Panc1 (cell line): Measurements from ENCODE around the gene CHMP4A. TPM values are rescaled to one million over a fixed set of nuclear protein-coding genes. Genes with fewer than 3 reads are reported as not detected.

Experiments used
- ATAC-seq: fragments of 200-7000 bp; cut with Tn5 transposase; 2 replicates; pipeline ENCODE4 v1.9.1; 2020; ENCODE audit warnings: mild to moderate bottlenecking, moderate library complexity
- BruUV-seq: library from RNA; stranded (reverse); fragments of 400-500 nt; replicated peaks from 2 replicates; lab custom pipeline; 2021; lab: Mats Ljungman, UMichigan
- CTCF ChIA-PET: fragments of 300-600 bp; sonication (Branson Sonifier 250); formaldehyde crosslinking; loops from one replicate; lab custom pipeline; 2022; ENCODE audit warnings: antibody characterized with exemption; lab: Charles Lee
- POLR2A ChIA-PET: fragments of 300-600 bp; sonication (Branson Sonifier 250); formaldehyde crosslinking; loops from one replicate; lab custom pipeline; 2022; ENCODE audit warnings: antibody characterized with exemption; lab: Charles Lee
- DNase-seq: peaks from one replicate; pipeline ENCODE4 v3.0.0-alpha.2; 2010; ENCODE audit warnings: low read depth, low spot score
- H3K27ac ChIP-seq: 2 replicates; pipeline ENCODE4 v1.5.1; 2011; ENCODE audit warnings: mild to moderate bottlenecking, low read length, inconsistent platforms
- H3K27me3 ChIP-seq: fragments of 200-500 bp; sonication (Bioruptor generic); 2 replicates; pipeline ENCODE4 v1.6.0; 2014; ENCODE audit warnings: low read length, inconsistent platforms; ENCODE audit not compliant: control insufficient read depth, insufficient read depth
- H3K36me3 ChIP-seq: fragments of 200-500 bp; sonication (Bioruptor generic); 2 replicates; pipeline ENCODE4 v1.5.1; 2014; ENCODE audit warnings: inconsistent platforms, mild to moderate bottlenecking, low read length, moderate library complexity; ENCODE audit not compliant: control insufficient read depth, insufficient read depth
- H3K4me1 ChIP-seq: 2 replicates; pipeline ENCODE4 v1.5.1; 2011; ENCODE audit warnings: inconsistent platforms, mild to moderate bottlenecking, low read length, moderate library complexity; ENCODE audit not compliant: control insufficient read depth, insufficient read depth
- H3K4me3 ChIP-seq, 2 experiments: 2 replicates each; pipeline ENCODE4 v1.5.1; 2011 to 2012; ENCODE audit warnings: low read depth in 2 of 2, low read length in 2 of 2, mild to moderate bottlenecking in 2 of 2, inconsistent platforms in 1 of 2, moderate library complexity in 1 of 2
- H3K9me3 ChIP-seq: fragments of 200-500 bp; sonication (Bioruptor generic); 2 replicates; pipeline ENCODE4 v1.5.1; 2014; ENCODE audit warnings: low read depth, mild to moderate bottlenecking, inconsistent platforms, low read length, moderate library complexity; ENCODE audit not compliant: control insufficient read depth, insufficient read depth
- POLR2AphosphoS5 ChIP-seq: IDR thresholded peaks from 2 replicates; pipeline ENCODE4 v1.6.1; 2012; ENCODE audit warnings: mild to moderate bottlenecking, low read depth, low read length, moderate library complexity
- SIN3A ChIP-seq: IDR thresholded peaks from 2 replicates; pipeline ENCODE4 v1.6.1; 2012; ENCODE audit warnings: low read depth, mild to moderate bottlenecking, low read length, moderate library complexity, borderline replicate concordance; ENCODE audit not compliant: insufficient read depth
- TCF7L2 ChIP-seq: IDR thresholded peaks from 2 replicates; pipeline ENCODE4 v1.6.1; 2011; ENCODE audit warnings: mild to moderate bottlenecking, low read depth, low read length, inconsistent platforms
- in situ Hi-C: cut with HindIII; loops from 2 replicates; pipeline ENCODE4 v1.10.0; 2016; ENCODE audit warnings: low sequenced_read_pairs, low pct_unique_long_range_greater_than_20kb
- intact Hi-C: fragments of 100-400 bp; cut with micrococcal nuclease; formaldehyde crosslinking; loops from one replicate; pipeline ENCODE4 v1.10.0; 2022; ENCODE audit not compliant: unreplicated experiment
- total RNA-seq: library from RNA; stranded (reverse); gene quantifications from one replicate; pipeline ENCODE4 v1.2.1, GENCODE V29; 2021; ENCODE audit not compliant: unreplicated experiment
- TF ChIP-seq, protein P1 (sequence below), 2 experiments: IDR thresholded peaks; 2 replicates each; pipeline ENCODE4 v1.6.1; 2011 to 2012; ENCODE audit warnings: low read depth in 2 of 2, control low read depth in 1 of 2, low read length in 1 of 2, mild to moderate bottlenecking in 1 of 2, moderate library complexity in 1 of 2; ENCODE audit not compliant: insufficient read depth in 1 of 2
- TF ChIP-seq, protein P2 (sequence below): fragments of 450-650 bp; IDR thresholded peaks from 2 replicates; pipeline ENCODE4 v1.5.1; 2017; ENCODE audit warnings: mild to moderate bottlenecking

The CHMP4A gene
- total RNA-seq, 1 experiment from 2014 or later = 42.4 TPM

DNA sequence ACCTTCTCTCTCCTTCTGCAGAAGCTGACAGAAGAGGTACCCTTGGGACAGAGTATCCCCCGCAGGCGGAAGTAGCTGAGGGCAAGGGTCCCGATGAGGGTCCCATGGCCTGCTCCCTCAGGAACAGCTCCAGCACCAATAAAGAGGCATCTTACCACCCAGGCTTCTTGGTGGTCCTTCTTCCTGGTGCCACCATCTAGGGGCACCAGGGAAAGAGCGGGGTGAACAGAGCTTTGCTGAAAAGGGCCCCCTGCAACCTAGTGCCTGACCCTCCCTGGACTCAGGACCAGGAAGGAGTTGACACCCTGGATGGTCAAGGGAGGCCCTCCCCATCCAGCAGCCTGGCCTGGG lies 52.8 kb downstream of the CHMP4A start:
- POLR2A ChIA-PET = no interaction called here
- CTCF ChIA-PET = interaction anchor here (1.1 to 1.2 kb wide), 2 partner anchors 25 to 102 kb away, joined by 3 to 5 read pairs; partner anchors contain the start of gene PSME1
- intact Hi-C loops = no loop called here
- Histone ChIP-seq H3K27me3 (no peaks in the 10 kb centered on the region), H3K4me3 (no peak overlapping the region), H3K9me3 (no peaks in the 10 kb centered on the region), H3K27ac (no peak overlapping the region), H3K4me1 (peaks cover 4% of the 10 kb centered on the region), H3K36me3 (no peaks in the 10 kb centered on the region; the same call in 1 of the 2 replicates)
- TF ChIP-seq, protein P1, sequence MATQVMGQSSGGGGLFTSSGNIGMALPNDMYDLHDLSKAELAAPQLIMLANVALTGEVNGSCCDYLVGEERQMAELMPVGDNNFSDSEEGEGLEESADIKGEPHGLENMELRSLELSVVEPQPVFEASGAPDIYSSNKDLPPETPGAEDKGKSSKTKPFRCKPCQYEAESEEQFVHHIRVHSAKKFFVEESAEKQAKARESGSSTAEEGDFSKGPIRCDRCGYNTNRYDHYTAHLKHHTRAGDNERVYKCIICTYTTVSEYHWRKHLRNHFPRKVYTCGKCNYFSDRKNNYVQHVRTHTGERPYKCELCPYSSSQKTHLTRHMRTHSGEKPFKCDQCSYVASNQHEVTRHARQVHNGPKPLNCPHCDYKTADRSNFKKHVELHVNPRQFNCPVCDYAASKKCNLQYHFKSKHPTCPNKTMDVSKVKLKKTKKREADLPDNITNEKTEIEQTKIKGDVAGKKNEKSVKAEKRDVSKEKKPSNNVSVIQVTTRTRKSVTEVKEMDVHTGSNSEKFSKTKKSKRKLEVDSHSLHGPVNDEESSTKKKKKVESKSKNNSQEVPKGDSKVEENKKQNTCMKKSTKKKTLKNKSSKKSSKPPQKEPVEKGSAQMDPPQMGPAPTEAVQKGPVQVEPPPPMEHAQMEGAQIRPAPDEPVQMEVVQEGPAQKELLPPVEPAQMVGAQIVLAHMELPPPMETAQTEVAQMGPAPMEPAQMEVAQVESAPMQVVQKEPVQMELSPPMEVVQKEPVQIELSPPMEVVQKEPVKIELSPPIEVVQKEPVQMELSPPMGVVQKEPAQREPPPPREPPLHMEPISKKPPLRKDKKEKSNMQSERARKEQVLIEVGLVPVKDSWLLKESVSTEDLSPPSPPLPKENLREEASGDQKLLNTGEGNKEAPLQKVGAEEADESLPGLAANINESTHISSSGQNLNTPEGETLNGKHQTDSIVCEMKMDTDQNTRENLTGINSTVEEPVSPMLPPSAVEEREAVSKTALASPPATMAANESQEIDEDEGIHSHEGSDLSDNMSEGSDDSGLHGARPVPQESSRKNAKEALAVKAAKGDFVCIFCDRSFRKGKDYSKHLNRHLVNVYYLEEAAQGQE (IDR thresholded peaks at IDR 0.05; ENCODE audit: insufficient read depth in 1 of 2, low read depth in 2 of 2, low read length in 1 of 2) = no peak
- TF ChIP-seq POLR2AphosphoS5 = no peak
- TF ChIP-seq SIN3A = no peak
- TF ChIP-seq TCF7L2 = no peak
- TF ChIP-seq, protein P2, sequence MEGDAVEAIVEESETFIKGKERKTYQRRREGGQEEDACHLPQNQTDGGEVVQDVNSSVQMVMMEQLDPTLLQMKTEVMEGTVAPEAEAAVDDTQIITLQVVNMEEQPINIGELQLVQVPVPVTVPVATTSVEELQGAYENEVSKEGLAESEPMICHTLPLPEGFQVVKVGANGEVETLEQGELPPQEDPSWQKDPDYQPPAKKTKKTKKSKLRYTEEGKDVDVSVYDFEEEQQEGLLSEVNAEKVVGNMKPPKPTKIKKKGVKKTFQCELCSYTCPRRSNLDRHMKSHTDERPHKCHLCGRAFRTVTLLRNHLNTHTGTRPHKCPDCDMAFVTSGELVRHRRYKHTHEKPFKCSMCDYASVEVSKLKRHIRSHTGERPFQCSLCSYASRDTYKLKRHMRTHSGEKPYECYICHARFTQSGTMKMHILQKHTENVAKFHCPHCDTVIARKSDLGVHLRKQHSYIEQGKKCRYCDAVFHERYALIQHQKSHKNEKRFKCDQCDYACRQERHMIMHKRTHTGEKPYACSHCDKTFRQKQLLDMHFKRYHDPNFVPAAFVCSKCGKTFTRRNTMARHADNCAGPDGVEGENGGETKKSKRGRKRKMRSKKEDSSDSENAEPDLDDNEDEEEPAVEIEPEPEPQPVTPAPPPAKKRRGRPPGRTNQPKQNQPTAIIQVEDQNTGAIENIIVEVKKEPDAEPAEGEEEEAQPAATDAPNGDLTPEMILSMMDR = no peak
- no TSS peak for BruUV-seq
- DNase-seq (no peak), ATAC-seq (peak; percentile 37)
- in situ Hi-C loops = no loop called here

DNA sequence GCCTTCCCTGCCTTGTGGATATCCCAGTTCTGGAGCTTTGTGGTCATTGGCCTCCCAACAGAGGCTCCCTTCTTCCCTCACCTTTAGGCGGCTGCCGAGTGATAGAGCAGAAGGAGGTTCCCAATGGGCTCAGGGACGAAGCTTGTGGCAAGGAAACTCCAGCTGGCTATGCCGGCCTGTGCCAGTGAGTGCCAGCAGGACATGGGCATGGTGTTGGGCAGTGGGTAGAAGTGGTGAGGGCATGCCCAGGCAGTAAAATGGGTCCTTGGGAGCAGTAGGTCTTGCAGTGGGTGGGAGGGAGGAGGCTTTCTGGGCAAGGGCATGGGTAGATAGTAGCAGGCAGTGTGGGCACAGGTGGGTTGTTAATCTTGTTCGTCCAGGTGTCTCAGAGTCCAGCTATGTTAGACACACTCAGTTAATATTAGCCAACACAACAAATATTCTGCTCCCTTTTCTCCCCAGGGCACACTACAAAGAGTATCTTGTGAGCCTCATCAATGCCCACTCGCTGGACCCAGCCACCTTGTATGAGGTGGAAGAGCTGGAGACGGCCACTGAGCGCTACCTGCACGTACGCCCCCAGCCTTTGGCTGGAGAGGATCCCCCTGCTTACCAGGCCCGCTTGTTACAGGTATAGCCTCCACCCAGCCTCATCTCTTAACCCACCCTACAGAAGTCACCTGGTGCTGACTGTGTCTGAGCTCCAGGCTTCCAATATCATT lies 53.4 kb downstream of the CHMP4A start:
- POLR2A ChIA-PET = no interaction called here
- in situ Hi-C loops (no loop called here), intact Hi-C loops (no loop called here)
- CTCF ChIA-PET = interaction anchor here (0.6 kb wide), 1 partner anchor 1683 kb away, joined by 6 read pairs; no protein-coding TSS in a partner anchor
- no peaks in the 10 kb centered on the region; the same call in none of the 2 replicates for H3K36me3 ChIP-seq
- BruUV-seq = no TSS peak
- no peak overlapping the region for H3K4me3 ChIP-seq
- H3K27me3 ChIP-seq = no peaks in the 10 kb centered on the region
- DNase-seq = no peak
- no peak for ATAC-seq
- H3K9me3 ChIP-seq = no peaks in the 10 kb centered on the region
- H3K27ac ChIP-seq = no peak overlapping the region
- H3K4me1 ChIP-seq = peaks cover 4% of the 10 kb centered on the region
- TF ChIP-seq, protein P2 = no peak
- TF ChIP-seq, protein P1 (IDR thresholded peaks at IDR 0.05; ENCODE audit: insufficient read depth in 1 of 2, low read depth in 2 of 2, low read length in 1 of 2) = no peak
- no peak for TF ChIP-seq SIN3A
